Endometrial microvascular endothelial cells (primary cell): ENCODE data around the gene VDR. TPM values are rescaled to one million over a fixed set of nuclear protein-coding genes. Genes with fewer than 3 reads are reported as not detected.

Experiments
- in situ Hi-C: cut with HindIII; loops from 2 replicates; pipeline ENCODE4 v1.10.0; 2017; ENCODE audit warnings: low sequenced_read_pairs, low pct_unique_long_range_greater_than_20kb; ENCODE audit errors: inconsistent ontology term
- total RNA-seq: library from RNA; depleted of rRNA; stranded (reverse); fragments of >200 nt; gene quantifications from one replicate; pipeline ENCODE4 v1.2.3, GENCODE V29; 2015; ENCODE audit errors: inconsistent ontology term

VDR gene
- total RNA-seq, 1 donor from 2014 or later: 3.6 TPM

GRCh38 chr12:47881051-47881450 is 23.7 kb downstream of the VDR start:
- in situ Hi-C loops: no loop called here

- in situ Hi-C loops: no loop called here
Measured at GRCh38 chr12:47878918-47879481, 25.8 kb downstream of the VDR start.

DNA sequence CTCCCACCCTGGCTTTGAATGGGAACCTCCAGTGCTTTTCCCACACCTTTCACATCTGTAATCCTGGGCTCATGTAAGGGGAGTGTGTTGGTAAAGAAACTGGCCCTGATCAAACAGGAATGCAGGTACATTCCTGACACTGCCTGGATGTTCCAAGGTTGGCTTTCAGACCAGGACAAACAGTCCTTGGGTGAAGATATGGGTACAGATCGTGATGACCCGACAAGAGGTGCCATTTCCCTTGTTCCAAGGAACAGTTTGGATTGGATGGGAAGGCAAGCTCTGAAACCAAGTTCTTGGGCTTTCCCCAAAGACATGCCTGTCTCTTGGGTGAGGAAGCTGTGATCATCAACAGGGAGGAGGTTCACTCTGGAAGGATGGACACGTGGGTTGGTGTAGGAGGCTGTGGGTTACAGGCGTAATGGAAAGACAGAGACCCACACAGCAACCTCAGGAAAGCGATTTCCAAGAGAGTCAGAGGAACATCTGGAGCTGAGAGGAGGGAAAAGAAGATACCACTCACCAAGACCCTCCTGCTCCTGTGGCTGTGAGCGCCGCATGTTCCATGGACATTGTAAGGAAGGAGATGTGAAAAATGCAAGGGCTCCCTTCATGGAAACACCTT is 26.4 kb downstream of the VDR start:
- in situ Hi-C loops: no loop called here

DNA sequence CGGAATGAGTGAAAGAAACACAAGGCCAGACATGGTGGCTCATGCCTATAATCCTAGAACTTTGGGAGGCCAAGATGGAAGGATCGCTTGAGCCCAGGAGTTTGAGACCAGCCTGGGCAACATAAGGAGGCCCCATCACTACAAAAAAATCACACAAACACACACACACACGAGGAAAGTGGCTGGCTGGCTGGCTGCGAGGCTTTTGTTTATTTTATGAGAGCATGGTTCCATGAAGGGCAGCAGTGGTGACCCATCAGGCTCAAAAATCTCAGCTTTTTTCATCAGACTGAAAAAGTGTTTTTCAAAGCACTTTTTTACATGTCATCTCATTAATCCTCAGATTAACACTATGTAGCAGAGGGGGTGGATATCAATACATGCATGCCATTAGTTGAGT is 27.7 kb downstream of the VDR start:
- in situ Hi-C loops: no loop called here

GRCh38 chr12:47876440-47876960 is 28.3 kb downstream of the VDR start:
- in situ Hi-C loops: no loop called here

GRCh38 chr12:47875746-47876439 is 28.9 kb downstream of the VDR start:
- in situ Hi-C loops: no loop called here

DNA sequence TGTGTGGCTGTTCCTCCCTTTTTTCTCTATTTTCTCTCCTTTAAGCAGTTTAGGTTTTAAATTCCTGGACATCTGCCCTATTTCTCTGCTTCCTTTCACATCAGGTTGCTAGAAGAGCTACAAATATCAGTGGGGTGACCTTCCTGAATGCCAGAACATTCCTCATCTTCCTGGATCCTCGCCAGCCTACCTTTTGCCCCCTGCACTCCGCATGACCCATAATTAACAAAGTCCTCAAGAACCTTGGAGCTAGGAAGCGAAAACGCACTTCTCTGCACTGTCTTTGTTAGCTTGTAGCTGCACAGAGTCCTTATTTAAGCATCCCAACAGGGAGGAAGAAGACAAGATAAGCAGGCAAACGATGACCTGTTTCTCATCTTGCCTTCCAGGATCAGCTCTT is 30.5 kb downstream of the VDR start:
- in situ Hi-C loops: no loop called here

DNA sequence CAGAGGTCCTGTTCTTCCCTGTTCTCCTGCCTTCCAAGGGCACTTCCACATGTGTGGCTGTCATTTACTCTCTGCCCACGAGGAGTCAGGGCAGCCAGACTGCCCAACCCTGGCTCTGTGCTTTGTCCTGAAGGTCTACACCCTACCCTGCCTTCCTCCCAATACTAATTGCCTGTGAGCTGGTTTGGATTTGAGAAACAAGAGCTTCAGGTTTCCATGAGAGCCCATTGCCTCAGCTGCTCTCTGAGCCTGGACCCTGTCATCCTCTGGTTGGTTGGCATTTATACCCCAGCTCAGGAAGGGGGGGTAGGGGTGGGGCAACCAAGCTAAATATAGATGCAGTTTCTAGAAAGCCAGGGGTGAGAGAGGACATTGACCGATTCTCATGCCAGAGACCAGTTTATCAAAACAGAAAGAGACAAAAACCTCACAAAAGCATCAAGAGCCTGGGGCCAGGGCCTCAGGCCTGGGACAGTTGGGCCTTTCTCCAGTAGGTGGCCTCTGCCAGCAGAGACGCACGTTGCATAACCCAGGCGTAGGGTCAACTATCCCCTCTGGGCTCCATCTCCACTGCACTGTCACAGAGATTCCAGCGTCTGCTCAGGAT is 34.5 kb downstream of the VDR start:
- in situ Hi-C loops: no loop called here

GRCh38 chr12:47868552-47869031 is 36.2 kb downstream of the VDR start:
- in situ Hi-C loops: no loop called here

- in situ Hi-C loops: no loop called here
Measured at GRCh38 chr12:47868041-47868440, 36.8 kb downstream of the VDR start.

DNA sequence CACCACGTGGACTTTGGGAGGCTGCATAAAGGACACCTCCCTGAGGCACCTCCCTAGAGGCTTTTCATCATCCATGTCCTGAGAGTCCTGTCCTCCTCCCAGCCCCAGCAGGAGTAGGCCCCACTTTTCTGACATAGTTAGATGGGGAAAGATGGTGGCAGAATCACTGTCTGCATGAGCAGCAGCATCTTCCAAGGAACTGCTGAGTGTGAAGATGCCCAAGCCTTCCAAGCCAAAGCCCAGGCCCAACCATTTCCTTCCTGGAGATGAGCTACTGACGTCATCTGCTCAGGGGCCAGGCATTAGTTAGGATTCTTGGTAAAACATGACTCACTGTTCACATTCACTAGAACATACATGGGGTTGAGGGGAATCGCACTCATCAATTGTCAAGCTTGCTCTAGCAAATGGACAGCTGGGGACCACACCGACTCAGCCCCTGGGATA is 37.3 kb downstream of the VDR start:
- in situ Hi-C loops: no loop called here

DNA sequence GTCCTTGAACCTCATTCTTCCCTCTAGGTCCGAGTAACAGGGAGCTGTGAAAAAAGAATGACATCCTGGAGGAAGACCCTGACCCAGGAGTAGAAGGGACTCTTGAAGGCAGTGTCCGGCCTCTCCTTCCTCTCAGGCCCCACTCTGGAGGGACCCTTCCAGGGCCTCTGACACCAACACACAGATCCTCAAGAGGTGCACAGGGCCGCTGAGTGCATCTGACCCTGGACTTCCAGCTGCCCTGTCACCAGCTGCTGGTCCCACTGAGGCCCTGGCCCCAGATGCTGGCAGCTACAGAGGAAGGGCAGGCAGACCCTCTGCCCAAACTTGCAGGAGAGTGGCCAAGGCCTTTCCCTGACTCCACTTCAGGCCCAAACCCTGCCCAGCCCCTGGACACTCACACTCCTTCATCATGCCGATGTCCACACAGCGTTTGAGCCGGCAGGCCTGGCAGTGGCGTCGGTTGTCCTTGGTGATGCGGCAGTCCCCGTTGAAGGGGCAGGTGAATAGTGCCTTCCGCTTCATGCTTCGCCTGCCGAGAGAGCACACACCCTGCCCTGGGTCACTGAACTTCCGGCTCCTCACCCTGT is 40.1 kb downstream of the VDR start:
- in situ Hi-C loops: no loop called here

GRCh38 chr12:47863985-47864384 is 40.8 kb downstream of the VDR start:
- in situ Hi-C loops: no loop called here

GRCh38 chr12:47863467-47863866 is 41.3 kb downstream of the VDR start:
- in situ Hi-C loops: no loop called here

GRCh38 chr12:47862881-47863280 is 41.9 kb downstream of the VDR start:
- in situ Hi-C loops: no loop called here

DNA sequence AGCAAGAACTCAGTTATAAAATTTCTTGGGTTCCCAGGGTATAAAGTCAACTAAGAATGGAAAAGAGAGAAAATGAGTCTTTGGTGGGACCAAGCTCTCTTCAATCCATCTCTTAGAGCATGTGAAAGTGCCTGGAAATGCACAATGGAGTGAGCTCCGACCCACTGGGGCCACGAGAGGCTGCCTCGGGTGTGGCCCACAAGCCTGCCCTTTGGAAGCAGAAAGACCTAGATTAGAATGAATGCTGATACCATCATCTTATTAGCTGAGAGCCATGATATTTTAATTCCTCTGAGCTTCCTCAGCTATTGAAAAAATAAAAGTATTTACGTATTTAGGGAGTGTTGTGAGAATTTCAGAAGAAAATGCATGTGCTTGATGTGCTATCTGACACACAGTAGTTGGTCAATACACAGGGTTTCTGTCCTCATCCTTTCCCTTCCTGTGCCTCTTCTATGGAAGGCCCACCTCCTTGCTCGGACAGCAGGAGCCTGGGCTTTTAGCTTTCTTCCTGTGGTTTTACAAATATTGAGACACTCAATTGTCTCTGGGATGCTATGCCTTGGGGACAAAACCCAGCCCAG is 42.5 kb downstream of the VDR start:
- in situ Hi-C loops: no loop called here

DNA sequence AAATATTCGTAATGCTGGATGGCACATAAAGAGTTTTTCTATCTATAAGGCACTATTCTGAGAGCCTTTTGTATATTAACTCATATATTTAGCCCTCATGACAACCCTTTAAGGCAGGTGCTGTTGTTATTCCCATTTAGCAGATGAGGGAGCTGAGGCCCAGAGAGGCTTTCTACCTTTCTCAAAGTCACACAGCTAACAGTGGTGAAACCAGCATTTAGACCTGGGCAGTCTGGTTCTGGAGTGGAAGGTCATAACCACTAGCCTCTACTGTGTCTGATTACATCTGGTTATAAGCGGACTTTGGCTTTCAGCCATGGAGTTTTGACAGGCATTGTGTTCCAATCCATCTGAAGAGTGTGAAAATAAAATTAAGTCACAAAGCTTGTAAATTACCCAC is 43.9 kb downstream of the VDR start:
- in situ Hi-C loops: no loop called here

DNA sequence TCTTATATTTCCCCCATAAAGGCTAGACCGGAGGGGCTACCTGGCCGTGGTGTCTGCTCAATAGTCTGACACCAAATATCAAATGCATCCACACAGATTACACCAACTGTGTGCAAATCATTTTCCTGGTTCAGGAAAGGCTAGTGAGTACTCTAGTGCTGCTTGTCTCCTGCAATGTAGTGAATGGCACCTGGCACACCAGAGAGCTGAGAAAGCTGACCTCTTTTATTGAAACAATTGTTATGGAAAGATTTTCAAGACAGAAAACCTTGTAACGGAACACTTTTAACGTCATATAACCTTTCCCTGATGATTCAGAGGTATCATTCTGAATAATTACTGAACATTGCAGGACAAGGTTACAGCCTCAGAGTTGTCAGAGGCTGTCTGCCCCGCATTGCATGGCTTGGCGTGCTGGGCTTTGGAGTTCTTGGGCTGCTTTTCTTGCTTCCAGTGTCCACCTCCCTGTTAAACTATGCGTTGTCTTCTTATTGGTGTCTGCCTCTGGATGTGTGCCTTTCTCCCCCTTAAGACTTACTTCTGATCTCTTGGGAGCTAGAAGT is 44.4 kb downstream of the VDR start:
- in situ Hi-C loops: no loop called here
